ENCODE data around the gene NADSYN1. TPM values are rescaled to one million over a fixed set of nuclear protein-coding genes. Genes with fewer than 3 reads are reported as not detected.

Gene NADSYN1
- total RNA-seq, 1 donor from 2014 or later: 45.1 TPM

DNA sequence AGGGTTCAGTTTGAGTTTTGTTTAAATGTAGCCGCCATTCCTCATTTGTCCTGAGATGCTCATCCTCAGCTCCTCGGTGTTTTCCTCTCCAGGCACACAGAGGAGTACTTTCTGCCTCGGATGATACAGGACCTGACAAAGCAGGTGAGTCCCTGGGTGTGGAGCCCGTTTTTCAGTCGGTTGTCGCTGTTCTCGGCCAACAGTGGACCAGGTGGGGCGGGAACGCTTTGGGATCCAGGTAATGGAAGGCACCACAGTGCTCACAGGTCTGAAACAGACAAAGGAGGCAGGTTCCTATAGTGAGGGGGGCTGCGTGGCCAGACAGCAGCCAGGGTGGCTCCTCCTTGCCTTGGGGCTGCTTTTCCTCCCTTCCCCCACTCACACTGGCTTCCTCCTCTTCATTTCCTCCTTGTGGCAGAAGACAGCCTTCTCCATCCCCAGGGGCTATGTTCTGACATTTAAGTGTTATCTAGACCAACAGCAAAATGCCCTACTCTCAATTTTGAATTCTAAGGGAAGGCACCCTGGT, 19.4 kb downstream of the NADSYN1 start:
- Mint-ChIP-seq H3K36me3 (ENCODE audit: low read depth) (peaks cover 11% of the 10 kb centered on the region), H3K27me3 (ENCODE audit: low read depth) (no peaks in the 10 kb centered on the region), H3K9me3 (no peaks in the 10 kb centered on the region), H3K27ac (ENCODE audit: unreplicated experiment) (no peak overlapping the region), H3K4me3 (no peak overlapping the region), H3K4me1 (no peaks in the 10 kb centered on the region)
- no peak for DNase-seq (ENCODE audit: low read depth, low spot score)
- TF ChIP-seq, protein P1, sequence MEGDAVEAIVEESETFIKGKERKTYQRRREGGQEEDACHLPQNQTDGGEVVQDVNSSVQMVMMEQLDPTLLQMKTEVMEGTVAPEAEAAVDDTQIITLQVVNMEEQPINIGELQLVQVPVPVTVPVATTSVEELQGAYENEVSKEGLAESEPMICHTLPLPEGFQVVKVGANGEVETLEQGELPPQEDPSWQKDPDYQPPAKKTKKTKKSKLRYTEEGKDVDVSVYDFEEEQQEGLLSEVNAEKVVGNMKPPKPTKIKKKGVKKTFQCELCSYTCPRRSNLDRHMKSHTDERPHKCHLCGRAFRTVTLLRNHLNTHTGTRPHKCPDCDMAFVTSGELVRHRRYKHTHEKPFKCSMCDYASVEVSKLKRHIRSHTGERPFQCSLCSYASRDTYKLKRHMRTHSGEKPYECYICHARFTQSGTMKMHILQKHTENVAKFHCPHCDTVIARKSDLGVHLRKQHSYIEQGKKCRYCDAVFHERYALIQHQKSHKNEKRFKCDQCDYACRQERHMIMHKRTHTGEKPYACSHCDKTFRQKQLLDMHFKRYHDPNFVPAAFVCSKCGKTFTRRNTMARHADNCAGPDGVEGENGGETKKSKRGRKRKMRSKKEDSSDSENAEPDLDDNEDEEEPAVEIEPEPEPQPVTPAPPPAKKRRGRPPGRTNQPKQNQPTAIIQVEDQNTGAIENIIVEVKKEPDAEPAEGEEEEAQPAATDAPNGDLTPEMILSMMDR (conservative IDR thresholded peaks at IDR 0.05): no peak

DNA sequence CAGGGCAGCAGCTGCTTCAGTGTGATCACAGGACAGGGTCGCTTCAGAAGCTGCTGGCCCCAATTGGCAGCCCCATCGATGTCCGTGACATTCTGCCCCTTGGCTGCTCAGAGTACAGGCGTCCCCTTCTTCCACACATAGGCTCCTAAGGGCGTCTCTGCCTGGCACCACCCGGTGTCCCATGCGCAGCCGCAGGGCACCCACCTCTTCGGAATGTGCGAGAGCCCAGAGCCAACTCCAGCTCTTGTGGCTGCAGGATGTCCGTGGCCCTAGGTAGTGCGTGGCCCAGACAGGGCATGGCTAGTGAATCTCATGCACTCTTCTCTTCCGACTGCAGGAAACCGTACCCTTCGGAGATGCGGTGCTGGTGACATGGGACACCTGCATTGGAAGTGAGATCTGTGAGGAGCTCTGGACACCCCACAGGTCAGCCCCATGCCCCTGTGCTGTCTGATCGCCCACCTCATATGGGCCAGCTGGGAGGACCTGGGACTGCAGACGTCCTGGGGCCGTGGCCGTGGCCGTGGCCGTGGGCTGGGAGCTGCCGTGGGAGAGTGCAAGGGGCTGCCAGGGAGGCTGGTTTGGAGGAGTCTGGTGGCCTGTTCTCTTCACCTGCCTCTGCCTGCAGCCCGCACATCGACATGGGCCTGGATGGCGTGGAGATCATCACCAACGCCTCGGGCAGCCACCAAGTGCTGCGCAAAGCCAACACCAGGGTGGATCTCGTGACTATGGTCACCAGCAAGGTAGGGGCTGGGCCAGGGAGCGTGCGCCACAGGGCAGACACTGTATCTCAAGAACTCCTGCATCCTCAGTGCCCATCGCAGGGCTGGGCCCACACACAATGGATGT, 20.2 kb downstream of the NADSYN1 start:
- Mint-ChIP-seq H3K27me3 (ENCODE audit: low read depth) (no peaks in the 10 kb centered on the region), H3K36me3 (ENCODE audit: low read depth) (peaks cover 5% of the 10 kb centered on the region), H3K27ac (ENCODE audit: unreplicated experiment) (no peak overlapping the region), H3K4me3 (no peak overlapping the region), H3K9me3 (no peaks in the 10 kb centered on the region), H3K4me1 (peaks cover 4% of the 10 kb centered on the region)
- TF ChIP-seq, protein P1 (conservative IDR thresholded peaks at IDR 0.05): no peak
- DNase-seq (ENCODE audit: low read depth, low spot score): no peak

GRCh38 chr11:71473793-71474080, 20.7 kb downstream of the NADSYN1 start:
- Mint-ChIP-seq H3K36me3 (ENCODE audit: low read depth) (peaks cover 3% of the 10 kb centered on the region), H3K4me1 (peaks cover 4% of the 10 kb centered on the region), H3K27ac (ENCODE audit: unreplicated experiment) (no peak overlapping the region), H3K9me3 (no peaks in the 10 kb centered on the region), H3K27me3 (ENCODE audit: low read depth) (no peaks in the 10 kb centered on the region), H3K4me3 (no peak overlapping the region)
- TF ChIP-seq, protein P1 (conservative IDR thresholded peaks at IDR 0.05): no peak
- DNase-seq (ENCODE audit: low read depth, low spot score): no peak

DNA sequence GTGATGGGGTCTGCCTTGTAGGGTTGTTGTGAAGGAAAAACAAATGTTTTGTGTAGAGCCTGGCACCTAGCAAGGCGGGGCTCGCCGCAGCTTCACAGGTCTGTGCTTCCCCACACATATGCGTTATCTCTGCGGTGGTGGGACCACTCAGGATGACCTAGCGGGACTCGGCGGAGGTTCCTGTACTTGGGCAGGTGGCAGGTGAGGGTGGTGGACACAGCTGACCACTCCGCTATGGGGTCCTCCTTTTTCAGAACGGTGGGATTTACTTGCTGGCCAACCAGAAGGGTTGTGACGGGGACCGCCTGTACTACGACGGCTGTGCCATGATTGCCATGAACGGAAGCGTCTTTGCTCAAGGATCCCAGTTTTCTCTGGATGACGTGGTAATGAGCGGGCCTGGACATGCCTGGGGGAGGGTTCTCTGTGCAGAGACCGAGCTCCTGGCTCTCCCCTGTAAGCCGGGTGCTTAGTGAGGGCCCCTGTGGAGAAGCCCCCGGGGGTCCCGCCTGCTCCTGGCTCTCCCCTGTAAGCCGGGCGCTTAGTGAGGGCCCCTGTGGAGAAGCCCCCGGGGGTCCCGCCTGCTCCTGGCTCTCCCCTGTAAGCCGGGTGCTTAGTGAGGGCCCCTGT, 21.3 kb downstream of the NADSYN1 start:
- no peak overlapping the region for H3K4me3 Mint-ChIP-seq
- H3K36me3 Mint-ChIP-seq (ENCODE audit: low read depth): no peaks in the 10 kb centered on the region
- no peaks in the 10 kb centered on the region for H3K27me3 Mint-ChIP-seq (ENCODE audit: low read depth)
- TF ChIP-seq, protein P1 (conservative IDR thresholded peaks at IDR 0.05): no peak
- H3K4me1 Mint-ChIP-seq: peaks cover 4% of the 10 kb centered on the region
- H3K9me3 Mint-ChIP-seq: no peaks in the 10 kb centered on the region
- DNase-seq (ENCODE audit: low read depth, low spot score): no peak
- no peak overlapping the region for H3K27ac Mint-ChIP-seq (ENCODE audit: unreplicated experiment)

DNA sequence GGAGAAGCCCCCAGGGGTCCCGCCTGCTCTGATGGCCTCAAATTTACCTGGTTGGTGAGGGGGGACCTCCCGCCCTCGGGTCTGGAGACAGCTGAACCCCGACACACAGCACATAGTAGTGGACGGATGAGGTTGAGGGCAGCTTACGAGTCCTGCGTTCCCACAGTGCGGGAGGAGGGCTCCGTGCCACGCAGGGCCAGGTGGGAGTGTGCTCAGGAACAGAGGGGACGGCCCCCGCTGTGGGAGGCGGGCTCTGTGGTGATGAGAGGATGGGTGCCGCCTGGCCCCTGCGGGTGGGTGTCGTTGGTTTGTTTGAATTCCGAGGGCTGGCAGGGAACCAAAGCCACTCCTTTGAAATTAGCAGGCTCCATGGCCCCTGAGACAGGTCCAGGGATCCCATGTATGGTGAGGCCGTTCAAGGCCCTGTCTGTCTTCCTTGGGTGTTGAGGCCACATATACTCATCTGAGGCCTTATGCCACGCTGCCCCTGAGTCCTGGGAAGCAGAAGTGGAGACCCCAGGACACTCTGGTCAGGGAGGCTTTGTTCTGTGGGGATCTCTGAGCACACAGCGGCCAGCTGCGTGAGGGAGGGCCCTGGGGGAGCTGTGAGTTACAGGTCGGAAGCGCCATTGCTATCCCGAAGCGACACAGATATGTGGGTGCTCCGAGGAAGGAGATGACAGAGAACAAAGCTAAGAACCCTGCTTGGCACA, 21.9 kb downstream of the NADSYN1 start:
- Mint-ChIP-seq H3K4me3 (no peak overlapping the region), H3K27ac (ENCODE audit: unreplicated experiment) (no peak overlapping the region), H3K4me1 (peaks cover 4% of the 10 kb centered on the region), H3K27me3 (ENCODE audit: low read depth) (no peaks in the 10 kb centered on the region), H3K36me3 (ENCODE audit: low read depth) (no peaks in the 10 kb centered on the region), H3K9me3 (no peaks in the 10 kb centered on the region)
- TF ChIP-seq, protein P1 (conservative IDR thresholded peaks at IDR 0.05): no peak
- DNase-seq (ENCODE audit: low read depth, low spot score): no peak
